Liver (tissue), 9 donors: ENCODE measurements around the gene UQCRH. TPM values are rescaled to one million over a fixed set of nuclear protein-coding genes. Genes with fewer than 3 reads are reported as not detected.

Experiments
- DNase-seq: peaks from one replicate; pipeline ENCODE4 v3.0.0-alpha.2; 2017; ENCODE audit warnings: low spot score
- H3K27ac ChIP-seq, 2 donors: one replicate each; pipeline ENCODE4 v1.7.0; 2013; ENCODE audit warnings: inconsistent platforms in 2 of 2, low read length in 2 of 2, control low read depth in 1 of 2, low read depth in 1 of 2, mild to moderate bottlenecking in 1 of 2
- H3K27me3 ChIP-seq, 4 donors: one replicate each; pipeline versions ENCODE4 v1.6.1 to v1.7.0; 2013; ENCODE audit warnings: low read length in 3 of 4, inconsistent platforms in 1 of 4, mild to moderate bottlenecking in 1 of 4, moderate library complexity in 1 of 4; ENCODE audit not compliant: control insufficient read depth in 4 of 4, insufficient read depth in 4 of 4
- H3K36me3 ChIP-seq, 4 donors: one replicate each; pipeline versions ENCODE4 v1.6.1 to v1.7.0; 2013; ENCODE audit warnings: low read length in 3 of 4, mild to moderate bottlenecking in 3 of 4, low read depth in 1 of 4, moderate library complexity in 1 of 4; ENCODE audit not compliant: control insufficient read depth in 4 of 4, insufficient read depth in 3 of 4
- H3K4me1 ChIP-seq, 4 donors: one replicate each; pipeline versions ENCODE4 v1.6.1 to v1.7.0; 2013; ENCODE audit warnings: low read length in 3 of 4, mild to moderate bottlenecking in 3 of 4, moderate library complexity in 1 of 4; ENCODE audit not compliant: control insufficient read depth in 4 of 4, insufficient read depth in 4 of 4
- H3K4me3 ChIP-seq, 3 donors: one replicate each; pipeline versions ENCODE4 v1.6.1 to v1.7.0; 2013; ENCODE audit warnings: low read length in 3 of 3, control low read depth in 1 of 3, low read depth in 1 of 3, mild to moderate bottlenecking in 1 of 3
- H3K9ac ChIP-seq, 2 donors: one replicate each; pipeline ENCODE4 v1.7.0; 2013; ENCODE audit warnings: low read length in 2 of 2, mild to moderate bottlenecking in 2 of 2, moderate library complexity in 2 of 2, control low read depth in 1 of 2, low read depth in 1 of 2
- H3K9me3 ChIP-seq, 4 donors: one replicate each; pipeline versions ENCODE4 v1.6.1 to v1.7.0; 2013; ENCODE audit warnings: low read length in 3 of 4; ENCODE audit not compliant: control insufficient read depth in 4 of 4
- EGR1 ChIP-seq, 2 donors: IDR thresholded peaks; 2 replicates each; pipeline ENCODE4 v1.6.1; 2016 to 2018; ENCODE audit warnings: antibody characterized with exemption in 2 of 2, low read depth in 2 of 2
- FOXA1 ChIP-seq: IDR thresholded peaks from 2 replicates; pipeline ENCODE4 v1.6.1; 2016; ENCODE audit warnings: antibody characterized with exemption
- FOXA2 ChIP-seq: IDR thresholded peaks from 2 replicates; pipeline ENCODE4 v1.6.1; 2016; ENCODE audit warnings: antibody characterized with exemption
- GABPA ChIP-seq, 2 donors: IDR thresholded peaks in 1 of 2; conservative IDR thresholded peaks in 1 of 2; 2 replicates each; pipeline ENCODE4 v1.6.1; 2016; ENCODE audit warnings: antibody characterized with exemption in 2 of 2, mild to moderate bottlenecking in 1 of 2, moderate library complexity in 1 of 2
- HNF4A ChIP-seq, 2 donors: conservative IDR thresholded peaks; 2 replicates each; pipeline ENCODE4 v1.6.1; 2016; ENCODE audit warnings: antibody characterized with exemption in 2 of 2, mild to moderate bottlenecking in 2 of 2
- JUND ChIP-seq, 2 donors: IDR thresholded peaks; 2 replicates each; pipeline ENCODE4 v1.6.1; 2016; ENCODE audit warnings: antibody characterized with exemption in 2 of 2
- RAD21 ChIP-seq, 2 donors: IDR thresholded peaks; 2 replicates each; pipeline ENCODE4 v1.6.1; 2016; ENCODE audit warnings: antibody characterized with exemption in 2 of 2, mild to moderate bottlenecking in 2 of 2
- RXRA ChIP-seq, 2 donors: IDR thresholded peaks; 2 replicates each; pipeline ENCODE4 v1.6.1; 2017 to 2018; ENCODE audit warnings: antibody characterized with exemption in 2 of 2, mild to moderate bottlenecking in 1 of 2
- SP1 ChIP-seq: IDR thresholded peaks from 2 replicates; pipeline ENCODE4 v1.6.1; 2018; ENCODE audit warnings: antibody characterized with exemption, mild to moderate bottlenecking
- TAF1 ChIP-seq: conservative IDR thresholded peaks from 2 replicates; pipeline ENCODE4 v1.6.1; 2016; ENCODE audit warnings: antibody characterized with exemption, mild to moderate bottlenecking
- YY1 ChIP-seq: IDR thresholded peaks from 2 replicates; pipeline ENCODE4 v1.6.1; 2016; ENCODE audit warnings: antibody characterized with exemption, mild to moderate bottlenecking
- WGBS: extraction: QIAGEN DNeasy Blood & Tissue Kit; methylation state at CpG from one replicate; pipeline ENCODE4 v1.1.7; 2013; 5-methylcytosine and 5-hydroxymethylcytosine counted together
- polyA plus RNA-seq, 2 donors: library from polyadenylated mRNA; stranded (reverse) in 1 of 2; unstranded in 1 of 2; fragments of 200-250 nt in 1 of 2; fragments of >200 nt in 1 of 2; fragmentation: Nextera tagmentation in 1 of 2; extraction: Ambion mirVana in 1 of 2; gene quantifications; one replicate each; pipeline versions ENCODE4 v1.2.1 to v1.2.3, GENCODE V29; 2013 to 2015
- total RNA-seq, 2 donors: library from RNA; depleted of rRNA; stranded (reverse); fragments of >200 nt; gene quantifications; one replicate each; pipeline ENCODE4 v1.2.3, GENCODE V29; 2014
- TF ChIP-seq, protein P1 (sequence below): IDR thresholded peaks from 2 replicates; pipeline ENCODE4 v1.6.1; 2016; ENCODE audit warnings: antibody characterized with exemption
- TF ChIP-seq, protein P2 (sequence below): fragments of 150-350 bp; IDR thresholded peaks from 2 replicates; pipeline ENCODE4 v1.5.1; 2017; ENCODE audit warnings: improper control_type of control experiment, low read depth, low read length; ENCODE audit not compliant: missing input control
- TF ChIP-seq, protein P3 (sequence below): IDR thresholded peaks from 2 replicates; pipeline ENCODE4 v1.6.1; 2016; ENCODE audit warnings: antibody characterized with exemption
- donor health status: healthy.
- donor health status: healthy.
- donor health status: healthy.
- donor health status: healthy.
- donor health status: healthy.

The UQCRH gene
- total and polyA plus RNA-seq, 4 donors = 158 to 220 (median 201) TPM

DNA sequence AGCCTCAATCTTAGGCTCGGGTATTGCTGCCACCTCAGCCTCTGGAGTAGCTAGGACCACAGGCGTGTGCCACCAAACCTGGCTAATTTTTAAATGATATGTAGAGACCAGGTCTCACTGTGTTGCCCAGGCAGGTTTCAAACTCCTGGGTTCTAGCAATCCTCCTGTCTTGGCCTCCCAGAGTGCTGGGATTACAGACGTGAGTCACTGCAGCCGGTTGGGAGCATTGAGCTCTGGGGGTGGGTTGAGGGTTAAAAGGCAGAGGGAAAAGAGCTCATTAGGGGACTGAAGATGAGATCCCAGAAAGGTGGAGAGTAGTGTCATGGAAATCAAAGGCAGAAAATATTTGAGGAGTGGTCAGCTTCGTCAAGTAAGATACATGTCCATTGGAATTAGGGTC, 48.8 kb upstream of the UQCRH start:
- 95% methylated on average over 5 of the region's 5 CpGs for WGBS
- Histone ChIP-seq H3K9ac (no peak overlapping the region), H3K9me3 (no peaks in the 10 kb centered on the region), H3K4me3 (no peak overlapping the region), H3K4me1 (no peaks in the 10 kb centered on the region), H3K36me3 (no peaks in the 10 kb centered on the region), H3K27ac (no peak overlapping the region), H3K27me3 (no peaks in the 10 kb centered on the region)
- DNase-seq = no peak
- TF ChIP-seq RXRA (IDR thresholded peaks at IDR 0.05) (no peak), FOXA1 (no peak), FOXA2 (no peak), EGR1 (IDR thresholded peaks at IDR 0.05; ENCODE audit: low read depth in 2 of 2) (no peak), GABPA (IDR thresholded peaks at IDR 0.05 in 1 of 2, conservative IDR thresholded peaks at IDR 0.05 in 1 of 2) (no peak), YY1 (no peak), HNF4A (conservative IDR thresholded peaks at IDR 0.05) (no peak), RAD21 (IDR thresholded peaks at IDR 0.05) (no peak), JUND (IDR thresholded peaks at IDR 0.05) (no peak), TAF1 (no peak)
- TF ChIP-seq, protein P1, sequence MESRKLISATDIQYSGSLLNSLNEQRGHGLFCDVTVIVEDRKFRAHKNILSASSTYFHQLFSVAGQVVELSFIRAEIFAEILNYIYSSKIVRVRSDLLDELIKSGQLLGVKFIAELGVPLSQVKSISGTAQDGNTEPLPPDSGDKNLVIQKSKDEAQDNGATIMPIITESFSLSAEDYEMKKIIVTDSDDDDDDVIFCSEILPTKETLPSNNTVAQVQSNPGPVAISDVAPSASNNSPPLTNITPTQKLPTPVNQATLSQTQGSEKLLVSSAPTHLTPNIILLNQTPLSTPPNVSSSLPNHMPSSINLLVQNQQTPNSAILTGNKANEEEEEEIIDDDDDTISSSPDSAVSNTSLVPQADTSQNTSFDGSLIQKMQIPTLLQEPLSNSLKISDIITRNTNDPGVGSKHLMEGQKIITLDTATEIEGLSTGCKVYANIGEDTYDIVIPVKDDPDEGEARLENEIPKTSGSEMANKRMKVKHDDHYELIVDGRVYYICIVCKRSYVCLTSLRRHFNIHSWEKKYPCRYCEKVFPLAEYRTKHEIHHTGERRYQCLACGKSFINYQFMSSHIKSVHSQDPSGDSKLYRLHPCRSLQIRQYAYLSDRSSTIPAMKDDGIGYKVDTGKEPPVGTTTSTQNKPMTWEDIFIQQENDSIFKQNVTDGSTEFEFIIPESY = no peak
- TF ChIP-seq, protein P2, sequence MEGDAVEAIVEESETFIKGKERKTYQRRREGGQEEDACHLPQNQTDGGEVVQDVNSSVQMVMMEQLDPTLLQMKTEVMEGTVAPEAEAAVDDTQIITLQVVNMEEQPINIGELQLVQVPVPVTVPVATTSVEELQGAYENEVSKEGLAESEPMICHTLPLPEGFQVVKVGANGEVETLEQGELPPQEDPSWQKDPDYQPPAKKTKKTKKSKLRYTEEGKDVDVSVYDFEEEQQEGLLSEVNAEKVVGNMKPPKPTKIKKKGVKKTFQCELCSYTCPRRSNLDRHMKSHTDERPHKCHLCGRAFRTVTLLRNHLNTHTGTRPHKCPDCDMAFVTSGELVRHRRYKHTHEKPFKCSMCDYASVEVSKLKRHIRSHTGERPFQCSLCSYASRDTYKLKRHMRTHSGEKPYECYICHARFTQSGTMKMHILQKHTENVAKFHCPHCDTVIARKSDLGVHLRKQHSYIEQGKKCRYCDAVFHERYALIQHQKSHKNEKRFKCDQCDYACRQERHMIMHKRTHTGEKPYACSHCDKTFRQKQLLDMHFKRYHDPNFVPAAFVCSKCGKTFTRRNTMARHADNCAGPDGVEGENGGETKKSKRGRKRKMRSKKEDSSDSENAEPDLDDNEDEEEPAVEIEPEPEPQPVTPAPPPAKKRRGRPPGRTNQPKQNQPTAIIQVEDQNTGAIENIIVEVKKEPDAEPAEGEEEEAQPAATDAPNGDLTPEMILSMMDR = no peak
- TF ChIP-seq, protein P3, sequence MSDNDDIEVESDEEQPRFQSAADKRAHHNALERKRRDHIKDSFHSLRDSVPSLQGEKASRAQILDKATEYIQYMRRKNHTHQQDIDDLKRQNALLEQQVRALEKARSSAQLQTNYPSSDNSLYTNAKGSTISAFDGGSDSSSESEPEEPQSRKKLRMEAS = no peak

DNA sequence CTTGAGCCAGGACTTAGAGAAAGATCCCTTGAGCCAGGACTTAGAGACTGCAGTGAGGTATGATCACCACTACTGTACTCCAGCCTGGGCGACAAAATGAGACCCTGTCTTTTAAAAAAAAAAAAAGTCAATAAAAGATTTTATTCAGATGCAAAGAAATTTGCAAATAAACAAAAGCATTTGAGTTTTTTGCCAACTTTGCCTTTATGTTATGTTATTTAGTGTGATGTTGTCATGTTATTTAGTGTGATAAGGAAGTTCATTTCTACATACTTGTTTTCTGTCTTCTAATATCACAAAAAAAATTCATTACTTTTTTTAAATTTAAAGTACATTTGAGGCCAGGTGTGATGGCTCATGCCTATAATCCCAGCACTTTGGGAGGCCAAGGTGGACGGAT, 47.0 kb upstream of the UQCRH start:
- Histone ChIP-seq H3K4me3 (no peak overlapping the region), H3K4me1 (no peaks in the 10 kb centered on the region), H3K27me3 (no peaks in the 10 kb centered on the region), H3K36me3 (no peaks in the 10 kb centered on the region), H3K27ac (no peak overlapping the region), H3K9ac (no peak overlapping the region), H3K9me3 (no peaks in the 10 kb centered on the region)
- TF ChIP-seq, protein P2 = no peak
- no peak for TF ChIP-seq RXRA (IDR thresholded peaks at IDR 0.05)
- TF ChIP-seq, protein P1 = no peak
- no peak for TF ChIP-seq SP1
- DNase-seq = no peak
- WGBS = 97% methylated on average over 2 of the region's 2 CpGs
